Ramos (cell line): ENCODE measurements around the gene PSMG4.

Experiments
- in situ Hi-C: fragments of 300-500 bp; cut with MboI; formaldehyde crosslinking; loops from one replicate; pipeline ENCODE4 v1.14.3; 2022; ENCODE audit warnings: low sequenced_read_pairs; ENCODE audit not compliant: unreplicated experiment

Gene PSMG4

DNA sequence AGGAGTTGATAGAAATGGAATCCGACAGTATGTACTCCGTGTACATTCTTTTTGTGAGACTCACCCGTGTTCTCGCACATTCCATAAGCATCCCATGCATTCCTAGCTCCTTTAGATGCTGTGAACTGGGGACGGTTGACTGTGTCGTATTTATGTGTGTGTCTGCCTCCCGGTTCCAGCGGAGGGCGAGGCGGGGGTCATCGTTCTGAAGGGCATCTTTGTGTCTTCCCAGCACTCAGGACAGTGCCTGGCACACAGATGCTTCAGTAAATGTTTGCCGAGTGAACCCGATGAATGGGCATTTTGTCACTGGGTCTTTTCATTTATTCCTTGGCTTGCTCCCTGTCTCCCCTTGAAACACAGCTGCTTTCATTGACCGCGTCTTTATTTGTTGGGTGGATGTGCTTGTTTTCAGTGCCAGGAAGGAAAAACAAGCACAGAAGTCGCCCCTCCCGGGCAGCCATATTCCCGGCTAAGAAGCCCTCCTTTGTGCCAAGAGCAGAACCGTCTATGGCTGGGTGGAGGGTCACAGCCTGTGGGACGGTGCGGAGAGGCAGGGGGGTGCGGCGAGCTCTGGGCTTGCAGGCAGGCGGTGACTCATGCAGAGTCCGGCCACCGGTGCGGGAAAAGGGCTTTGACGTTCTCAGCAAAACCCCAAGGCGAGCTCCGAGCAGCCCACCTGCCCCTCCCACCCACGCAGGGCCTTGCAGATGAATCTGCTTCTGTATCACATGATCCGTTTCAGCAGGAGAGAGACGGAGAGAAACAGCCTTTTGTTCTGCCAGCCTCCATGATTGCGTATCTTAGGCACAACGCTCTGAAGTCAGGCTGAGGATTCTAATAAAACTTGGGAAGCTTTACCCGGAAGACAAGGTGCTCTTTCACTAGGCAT, 11.2 kb upstream of the PSMG4 start:
- in situ Hi-C loops = no loop called here

DNA sequence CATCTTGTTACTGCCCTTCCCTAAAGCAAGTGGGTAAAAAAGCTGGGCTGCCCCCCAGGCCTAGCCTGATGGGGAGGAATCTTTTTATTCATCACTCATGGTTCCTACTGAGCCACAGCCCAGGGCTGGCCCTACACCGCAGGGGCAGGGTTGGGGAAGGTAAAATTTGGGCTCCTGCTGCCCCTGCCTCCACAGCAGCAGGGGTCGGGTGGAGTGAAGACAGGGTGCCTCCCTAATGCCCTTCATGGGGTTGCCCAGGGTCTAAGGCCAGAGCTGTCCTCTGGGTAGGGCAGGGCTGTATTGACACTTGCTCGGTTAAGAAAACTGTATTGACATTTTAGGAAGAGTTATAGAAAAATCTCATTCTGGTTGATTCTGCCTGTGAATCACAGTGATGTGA, 8.9 kb upstream of the PSMG4 start:
- in situ Hi-C loops = loop anchor here (5.0 to 10.0 kb wide), 2 partner anchors 123 to 255 kb away; partner anchors contain the start of gene NQO2

DNA sequence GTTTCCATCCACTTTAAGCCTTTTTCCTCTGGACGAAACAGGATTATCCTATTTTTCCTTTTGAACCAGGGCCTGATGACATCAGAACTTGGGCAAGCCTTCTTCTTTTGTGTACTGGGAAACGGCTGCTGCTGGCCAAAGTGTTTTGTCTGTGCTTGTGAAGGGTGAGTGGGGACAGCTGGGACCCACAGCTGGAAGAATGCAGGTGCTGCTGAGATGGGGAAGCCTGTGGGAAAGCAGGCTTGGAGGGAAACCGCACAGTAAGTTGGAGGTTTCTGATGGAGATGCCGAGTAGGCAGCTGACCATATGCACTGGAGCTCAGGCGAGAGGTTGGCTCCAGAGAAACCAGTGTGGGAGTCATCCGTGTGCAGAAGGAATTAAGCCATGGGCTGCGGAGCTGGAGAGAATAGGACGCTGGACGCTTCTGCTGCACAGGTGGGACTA, 8.5 kb upstream of the PSMG4 start:
- in situ Hi-C loops = loop anchor here (5.0 to 10.0 kb wide), 2 partner anchors 123 to 255 kb away; partner anchors contain the start of gene NQO2

DNA sequence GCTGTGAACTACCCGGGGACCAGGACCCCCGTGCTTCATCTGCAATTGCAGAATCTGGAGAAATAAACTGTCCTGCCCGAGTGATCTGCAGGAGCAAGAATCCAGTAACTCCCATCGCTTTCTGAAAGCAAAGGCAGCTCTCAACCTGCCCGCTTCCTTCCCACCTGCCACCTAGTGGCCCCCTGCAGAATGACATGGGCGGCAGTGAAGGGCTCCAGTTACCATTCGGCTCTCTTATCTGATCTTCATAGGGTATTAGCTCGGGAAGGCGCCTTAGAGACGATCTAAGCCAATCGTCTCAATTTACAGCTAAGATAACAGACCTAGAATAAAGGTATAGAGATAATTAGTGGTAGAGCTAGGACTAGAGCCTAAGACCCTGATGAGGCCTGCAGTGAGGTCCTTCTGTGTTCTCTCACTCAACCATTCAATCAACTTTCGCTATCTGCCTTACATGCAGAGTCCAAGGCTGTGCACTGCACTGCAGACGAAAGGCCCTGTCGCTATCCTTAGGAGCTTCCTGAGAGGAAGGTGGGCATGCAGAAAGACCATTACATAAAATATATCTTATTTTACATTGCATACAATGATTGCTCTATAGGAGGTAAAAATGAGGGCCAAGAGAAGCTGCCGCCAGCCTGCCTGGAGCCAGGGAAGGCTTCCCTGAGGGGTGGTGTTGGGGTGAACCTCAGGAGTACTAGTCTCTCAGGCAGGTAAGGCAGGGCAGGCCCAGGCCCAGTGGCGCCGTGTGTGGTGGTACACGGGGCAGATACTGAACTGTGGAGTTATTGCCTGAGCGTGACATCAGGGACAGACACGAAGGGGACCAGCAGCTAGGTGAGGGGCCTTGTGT, 7.1 kb upstream of the PSMG4 start:
- in situ Hi-C loops = loop anchor here (5.0 to 10.0 kb wide), 2 partner anchors 124 to 257 kb away; partner anchors contain the start of gene NQO2

DNA sequence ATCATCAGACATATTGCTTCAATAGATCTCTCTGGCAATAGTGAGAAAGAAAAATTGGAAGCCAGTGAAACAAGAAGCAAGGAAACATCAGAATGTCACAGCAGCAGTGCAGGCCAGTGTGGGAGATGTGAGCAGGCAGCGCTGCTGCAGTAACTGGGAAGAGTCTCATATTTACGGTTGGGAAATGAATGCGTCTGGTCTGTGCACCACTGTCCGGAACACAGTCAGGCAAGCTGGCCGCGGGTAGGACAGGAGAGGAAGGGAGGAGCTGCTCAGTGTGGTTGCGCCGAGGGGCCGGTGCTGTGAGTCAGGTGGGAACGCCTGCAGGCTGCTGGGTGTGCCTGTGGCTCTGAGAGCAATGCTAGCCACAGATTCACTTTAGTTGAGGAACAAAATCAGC, 6.4 kb upstream of the PSMG4 start:
- in situ Hi-C loops = loop anchor here (5.0 to 10.0 kb wide), 2 partner anchors 125 to 258 kb away; partner anchors contain the start of gene NQO2

DNA sequence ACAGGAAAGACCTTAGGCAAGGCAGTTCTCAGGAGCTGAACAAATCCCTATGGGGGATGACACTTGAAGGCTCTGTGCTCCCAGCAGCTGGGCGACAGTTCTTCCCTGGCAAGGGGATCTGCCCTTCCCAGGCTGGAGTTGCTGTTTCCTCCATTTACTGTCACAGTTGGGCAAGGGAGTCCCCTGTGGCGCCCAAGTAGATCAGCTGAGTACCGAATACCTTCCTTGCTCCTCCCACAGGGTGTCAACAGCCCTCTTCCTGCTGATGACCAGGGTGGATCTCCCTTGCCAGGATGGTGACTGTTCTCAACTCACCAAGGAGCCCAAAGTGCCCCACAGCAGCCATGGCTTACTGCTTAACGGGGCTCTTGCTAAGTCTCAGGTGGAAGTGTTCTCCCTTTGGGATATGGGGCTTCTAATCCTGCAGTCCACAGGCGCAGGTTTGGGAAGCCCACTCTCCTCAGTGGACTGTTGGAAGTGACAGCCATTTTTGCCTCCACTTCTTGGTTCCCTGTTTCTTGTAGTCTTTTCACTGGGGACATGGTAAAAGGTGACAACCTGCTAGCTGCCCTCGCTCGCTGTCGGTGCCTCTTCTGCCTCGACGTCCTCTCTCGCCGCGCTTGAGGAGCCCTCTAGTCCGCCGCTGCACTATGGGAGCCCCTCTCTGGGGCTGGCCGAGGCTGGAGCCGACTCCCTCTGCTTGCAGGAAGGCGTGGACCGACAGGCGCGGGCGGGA, 5.7 kb upstream of the PSMG4 start:
- in situ Hi-C loops = loop anchor here (5.0 to 10.0 kb wide), 2 partner anchors 126 to 258 kb away; partner anchors contain the start of gene NQO2

DNA sequence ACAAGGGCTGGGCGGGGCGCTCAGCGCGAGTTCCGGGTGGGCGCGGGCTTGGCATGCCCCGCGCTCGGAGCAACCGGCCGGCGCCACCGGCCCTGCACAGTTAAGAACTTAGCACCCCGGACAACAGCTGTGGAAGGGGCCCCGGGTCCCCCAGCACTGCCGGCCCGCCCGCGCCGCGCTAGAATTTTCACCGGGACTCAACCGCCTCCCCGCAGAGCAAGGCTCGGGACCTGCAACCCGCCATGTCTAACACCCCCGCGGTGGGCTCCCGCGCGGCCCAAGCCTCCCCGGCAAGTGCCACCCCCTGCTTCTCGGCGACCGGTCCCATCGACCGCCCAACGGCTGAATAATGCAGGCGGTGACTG, 5.2 kb upstream of the PSMG4 start:
- in situ Hi-C loops = loop anchor here (5.0 to 10.0 kb wide), 2 partner anchors 126 to 259 kb away; partner anchors contain the start of gene NQO2

DNA sequence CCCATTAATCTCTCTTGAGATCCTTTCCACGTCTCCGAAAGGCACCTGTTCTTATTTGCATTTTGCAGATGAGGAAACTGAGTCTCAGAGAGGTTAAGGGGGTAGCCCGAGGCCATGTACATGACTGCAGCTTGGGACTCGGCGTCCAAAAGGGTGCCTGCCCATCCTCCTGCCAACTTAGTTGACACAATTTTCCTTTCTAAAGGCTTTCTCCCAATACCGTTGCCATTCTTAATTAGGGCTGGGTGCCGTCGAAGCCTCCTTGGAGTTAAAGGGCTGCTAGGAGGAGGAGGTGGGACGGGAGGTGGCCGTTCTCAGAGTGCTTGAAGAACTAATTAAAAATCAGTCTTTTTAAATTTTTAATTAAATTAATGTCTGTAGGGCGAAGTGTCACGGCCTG, 546 bp upstream of the PSMG4 start:
- in situ Hi-C loops = loop anchor here (10.0 kb wide), 1 partner anchor 263 kb away; the partner anchor contains the start of gene NQO2

DNA sequence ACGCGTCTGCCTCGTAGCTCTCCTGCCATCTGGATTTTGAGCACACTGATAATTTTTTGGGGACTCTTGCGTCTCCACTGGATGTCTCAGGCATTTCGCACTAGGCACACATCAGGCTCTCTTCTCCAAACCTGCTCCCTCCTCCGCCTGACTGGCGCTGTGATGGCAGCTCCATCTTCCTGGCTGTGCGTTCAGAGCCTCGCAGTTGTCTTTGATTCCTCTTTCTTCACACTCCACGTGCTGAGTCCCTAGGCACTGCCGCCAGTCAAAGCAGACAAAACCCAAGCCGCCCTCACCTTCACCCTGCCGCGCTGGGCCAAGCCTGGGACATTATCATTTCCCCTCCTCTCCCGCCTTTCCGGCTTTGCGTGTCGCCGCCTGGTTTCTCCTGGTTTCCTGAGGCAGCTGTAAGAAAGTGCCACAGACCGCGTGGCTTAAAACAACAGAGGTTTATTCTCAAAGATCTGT, 778 bp downstream of the PSMG4 start:
- in situ Hi-C loops = loop anchor here (10.0 kb wide), 1 partner anchor 265 kb away; the partner anchor contains the start of gene NQO2

DNA sequence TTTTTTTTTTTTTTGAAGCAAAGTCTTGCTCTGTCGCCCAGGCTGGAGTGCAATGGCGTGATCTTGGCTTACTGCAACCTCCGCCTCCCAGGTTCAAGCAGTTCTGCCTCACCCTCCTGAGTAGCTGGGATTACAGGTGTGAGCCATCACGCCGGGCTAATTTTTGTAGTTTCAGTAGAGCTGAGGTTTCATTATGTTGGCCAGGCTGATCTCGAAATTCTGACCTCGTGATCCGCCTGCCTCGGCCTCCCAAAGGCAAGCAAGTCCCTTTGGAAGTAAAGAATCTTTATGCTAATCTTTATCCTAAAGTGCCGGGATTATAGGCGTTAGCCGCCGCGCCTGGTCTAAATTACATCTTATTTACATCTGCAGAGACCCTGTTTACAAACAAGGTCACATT, 1.5 kb downstream of the PSMG4 start:
- in situ Hi-C loops = no loop called here

DNA sequence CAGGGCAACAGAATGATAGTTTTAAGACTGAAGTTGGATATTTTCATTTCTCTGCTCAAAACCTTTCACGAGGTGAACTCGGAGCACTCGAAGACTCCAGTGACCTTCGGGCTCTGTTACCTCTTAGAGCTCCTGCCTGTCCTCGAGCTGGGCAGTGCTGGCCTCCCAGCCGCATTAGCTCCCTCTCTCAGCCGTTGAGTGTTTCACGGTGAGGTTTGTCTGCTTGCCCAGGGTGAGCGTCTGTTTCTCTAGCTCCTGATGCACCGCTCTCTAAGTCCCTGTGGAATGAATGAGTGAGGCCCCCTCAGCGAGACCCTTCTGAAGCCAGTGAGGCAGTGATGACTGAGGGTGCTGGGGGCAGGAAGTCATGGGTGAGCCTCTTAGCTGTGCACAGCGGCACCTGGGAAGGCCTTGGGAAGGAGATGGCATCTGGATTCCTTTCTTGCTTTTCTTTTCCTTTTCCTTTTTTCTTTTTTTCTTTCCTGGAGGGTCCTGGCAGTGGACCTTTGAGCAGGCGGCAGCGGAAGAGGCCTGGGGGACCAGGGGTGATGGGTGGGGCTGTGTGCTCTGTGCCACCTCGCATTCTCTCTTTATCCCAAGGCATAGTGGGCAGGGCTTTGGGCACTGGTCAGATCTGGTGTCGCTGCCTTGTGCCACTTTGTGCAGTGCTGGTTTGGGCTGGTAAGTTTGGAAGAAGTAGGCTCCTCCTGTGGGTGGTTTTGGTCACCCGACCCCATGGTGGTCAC, 2.2 kb downstream of the PSMG4 start:
- in situ Hi-C loops = no loop called here

DNA sequence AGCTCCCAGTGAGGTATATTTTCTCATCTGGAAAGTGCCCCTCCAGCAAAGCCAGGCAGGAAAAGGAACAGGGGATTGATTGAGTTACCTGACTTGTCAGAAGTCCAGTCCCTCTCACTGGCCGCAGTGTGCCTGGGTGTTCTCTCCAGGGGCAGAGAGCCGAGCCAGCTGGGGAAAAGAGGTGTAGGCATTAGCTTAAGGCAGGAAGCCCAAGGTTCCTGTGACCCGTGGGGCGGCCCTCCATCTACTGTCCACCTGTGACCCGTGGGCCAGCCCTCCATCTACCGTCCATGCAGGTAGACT, 2.7 kb downstream of the PSMG4 start:
- in situ Hi-C loops = no loop called here

DNA sequence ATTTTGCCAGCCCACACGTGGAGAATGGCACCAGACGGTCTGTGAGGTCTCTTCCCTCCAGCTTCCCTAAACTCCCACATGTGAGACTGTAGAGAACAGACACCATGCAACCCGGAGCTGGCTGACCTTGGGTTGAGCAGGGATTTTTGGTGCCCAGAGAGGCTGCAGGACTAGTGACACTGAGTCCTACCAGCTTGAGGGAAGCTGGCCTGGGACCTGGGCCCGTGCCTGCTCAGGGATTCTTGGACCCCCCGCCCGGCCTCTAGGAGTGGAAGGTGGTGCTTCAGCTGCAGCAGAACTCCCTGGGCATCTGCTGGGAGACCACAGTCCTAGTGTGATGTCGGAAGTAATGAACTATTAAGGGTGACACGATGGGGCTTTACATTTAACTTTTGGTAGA, 3.2 kb downstream of the PSMG4 start:
- in situ Hi-C loops = no loop called here

DNA sequence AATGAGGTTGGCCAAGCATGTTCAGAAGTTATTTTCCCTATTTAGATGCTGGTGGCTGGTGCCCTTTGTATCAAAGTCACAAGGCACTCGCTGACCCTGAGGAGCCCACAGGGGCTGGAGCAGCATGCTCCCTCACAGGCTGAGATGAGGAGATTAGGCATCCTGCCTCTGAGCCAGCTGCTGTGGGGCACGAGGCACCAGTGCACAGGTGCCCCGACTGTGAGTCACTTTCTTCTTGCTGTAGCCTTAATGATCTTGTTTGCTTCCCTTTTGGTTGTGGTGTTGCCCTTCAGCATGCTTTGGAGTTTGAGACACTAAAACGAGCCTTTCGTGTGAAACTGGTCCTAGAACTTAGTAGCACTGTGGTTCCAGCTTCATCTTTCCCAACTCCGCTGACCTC, 4.3 kb downstream of the PSMG4 start:
- in situ Hi-C loops = no loop called here

DNA sequence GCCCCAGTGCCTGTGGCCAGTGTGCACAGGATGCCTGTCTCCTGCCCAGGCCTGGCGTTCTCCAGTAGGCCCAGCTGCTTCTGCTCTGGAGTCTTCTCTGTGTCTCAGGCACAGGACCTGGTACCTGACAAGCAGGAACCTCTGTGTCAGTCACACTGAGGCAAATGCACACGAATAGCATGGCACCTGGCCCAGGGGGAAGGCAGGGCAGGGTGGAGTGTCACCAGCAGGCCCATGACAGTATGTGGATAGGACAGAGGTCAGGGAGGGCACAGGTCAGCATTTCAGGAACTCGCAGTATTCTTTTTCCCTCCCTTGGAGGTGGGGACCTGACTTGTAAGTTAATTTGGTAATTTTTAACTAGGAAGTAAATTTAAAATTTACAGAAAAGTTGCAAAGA, 5.6 kb downstream of the PSMG4 start:
- in situ Hi-C loops = no loop called here

DNA sequence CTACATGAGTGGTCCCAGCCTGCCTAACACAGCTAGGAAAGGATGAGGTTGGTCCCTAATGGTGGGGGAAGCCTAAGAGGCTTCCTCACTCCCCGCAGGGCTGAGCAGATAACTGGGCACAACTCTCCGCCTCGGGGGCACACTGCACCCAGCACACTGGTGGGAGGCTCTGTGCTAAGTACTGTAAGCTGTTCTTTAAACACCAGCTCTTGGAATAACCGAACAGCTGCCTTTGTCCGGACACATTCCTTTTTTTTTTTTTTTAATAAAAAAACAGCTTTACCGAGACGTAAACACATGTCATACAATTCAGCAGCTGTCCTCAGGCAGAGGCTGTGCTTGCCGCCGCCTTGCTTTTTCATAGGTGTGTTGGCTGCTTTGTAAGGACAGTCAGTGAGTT, 6.9 kb downstream of the PSMG4 start:
- in situ Hi-C loops = no loop called here

DNA sequence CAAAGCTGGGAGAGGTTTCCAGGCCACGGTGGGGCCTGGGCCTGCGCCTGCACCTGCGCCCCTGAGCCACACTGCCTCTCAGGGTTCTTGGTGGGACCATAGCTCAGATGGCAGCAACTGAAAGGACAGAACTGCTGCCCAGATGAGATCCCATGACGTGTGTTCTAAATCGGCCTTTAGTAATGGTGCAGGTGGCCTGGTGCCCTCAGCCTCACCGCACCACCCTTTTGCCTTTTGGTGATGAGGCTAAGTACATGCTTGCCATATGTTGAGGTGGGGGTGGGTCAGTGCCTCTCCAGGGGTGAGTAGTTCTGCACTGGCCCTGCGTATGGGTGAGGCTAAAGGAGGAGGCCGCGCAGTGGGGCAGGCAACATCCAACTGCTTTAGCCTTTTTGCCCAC, 7.4 kb downstream of the PSMG4 start:
- in situ Hi-C loops = no loop called here

DNA sequence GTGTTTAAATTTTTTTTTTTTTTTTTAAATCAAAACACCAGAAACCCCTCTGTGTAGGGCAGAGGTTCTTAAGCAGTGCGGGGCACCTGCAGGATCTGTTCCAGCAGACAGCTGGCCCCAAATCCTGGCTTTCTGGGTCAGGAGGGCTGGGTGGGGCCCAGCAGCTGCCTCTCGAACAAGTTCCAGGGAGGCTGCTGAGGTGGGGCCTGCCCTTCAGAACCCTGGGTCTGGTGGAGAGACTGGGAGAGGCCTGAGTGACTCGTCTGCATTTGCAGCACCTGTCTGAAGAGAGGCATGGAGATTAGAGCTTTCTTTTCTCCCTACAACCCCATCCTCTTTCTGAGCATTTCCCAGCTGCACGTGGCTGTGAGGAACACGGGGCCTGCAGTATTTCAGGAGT, 8.4 kb downstream of the PSMG4 start:
- in situ Hi-C loops = no loop called here

DNA sequence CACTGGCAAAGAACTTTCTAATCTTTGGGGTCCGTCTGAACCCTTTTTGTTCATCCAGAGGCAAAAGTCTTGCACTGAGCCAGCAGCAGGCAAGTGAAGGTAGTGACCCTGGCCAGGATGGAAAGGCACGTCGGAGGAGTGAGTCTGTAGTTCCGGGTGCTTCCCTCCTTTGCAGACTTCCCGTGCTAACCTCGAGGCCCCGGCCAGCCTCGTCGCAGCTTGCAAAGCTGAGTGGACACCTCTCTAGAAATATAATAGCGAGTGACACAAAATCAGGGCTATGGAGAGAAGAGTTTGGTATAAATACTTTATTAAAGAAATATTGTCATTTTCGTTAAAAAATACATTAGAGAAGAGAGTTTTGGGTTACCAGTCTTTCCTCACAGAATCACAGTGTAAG, 9.9 kb downstream of the PSMG4 start:
- in situ Hi-C loops = no loop called here
